ENCODE results near the gene TMEM63C. TPM values are rescaled to one million over a fixed set of nuclear protein-coding genes. Genes with fewer than 3 reads are reported as not detected.

TMEM63C gene
- total and polyA plus RNA-seq, 2 donors (not counting 3 experiments of a cell fraction or from before 2014, with no cell fraction given), result not detected

GRCh38 chr14:77303417-77304156 lies 122.0 kb downstream of the TMEM63C start:
- TF ChIP-seq GATA2 (IDR thresholded peaks at IDR 0.05; ENCODE audit: insufficient read depth, insufficient read length, low read depth, low read length) (peak; percentile 74), FOS (IDR thresholded peaks at IDR 0.05; ENCODE audit: borderline replicate concordance, insufficient read depth, low read length) (peak; percentile 99), POLR2AphosphoS5 (IDR thresholded peaks at IDR 0.05; ENCODE audit: insufficient read depth, low read depth, low read length) (peak; percentile 34), MYC (IDR thresholded peaks at IDR 0.05; ENCODE audit: low read depth, low read length) (no peak), JUN (IDR thresholded peaks at IDR 0.05; ENCODE audit: borderline replicate concordance, insufficient read depth, insufficient read length, low read depth) (peak; percentile 98)
- Histone ChIP-seq H3K9ac (replicated peaks; ENCODE audit: extremely low read depth, insufficient read depth, low read length) (peak overlapping the region; percentile 68), H3K9me1 (replicated peaks; ENCODE audit: control insufficient read depth, extremely low read depth, insufficient read depth, low read length) (no peaks in the 10 kb centered on the region), H3K27me3 (ENCODE audit: control insufficient read depth in 2 of 2, insufficient read depth in 2 of 2, low read length in 2 of 2) (no peaks in the 10 kb centered on the region), H3K4me3 (replicated peaks in 1 of 3; ENCODE audit: insufficient read depth in 1 of 3, low read depth in 1 of 3, low read length in 3 of 3) (no peak overlapping the region), H3K4me1 (ENCODE audit: control insufficient read depth, extremely low read depth, insufficient read depth, low read length) (peaks cover 29% of the 10 kb centered on the region), H3K9me3 (replicated peaks; ENCODE audit: control insufficient read depth, insufficient read depth, low read length) (no peaks in the 10 kb centered on the region), H3K79me2 (ENCODE audit: control insufficient read depth, insufficient read depth, low read length) (no peaks in the 10 kb centered on the region), H3K4me2 (ENCODE audit: insufficient read depth, low read length) (peak overlapping the region; percentile 52), H3K27ac (ENCODE audit: insufficient read depth, low read depth, low read length) (peak overlapping the region; percentile 96), H2AFZ (ENCODE audit: low read depth, low read length) (peak overlapping the region; percentile 47), H3K36me3 (ENCODE audit: control insufficient read depth in 2 of 2, extremely low read depth in 1 of 2, insufficient read depth in 2 of 2, low read length in 2 of 2) (peaks cover 0 to 4% of the 10 kb centered on the region in 2 experiments), H4K20me1 (replicated peaks; ENCODE audit: control insufficient read depth, extremely low read depth, insufficient read depth, low read length) (no peaks in the 10 kb centered on the region)
- POLR2A ChIA-PET, result interaction anchor here (1.1 to 2.0 kb wide), 3 partner anchors 12 to 154 kb away, joined by 4 to 7 read pairs (median 6); partner anchors contain the start of genes GSTZ1, POMT2 and VIPAS39
- DNase-seq (ENCODE audit: low read depth, low spot score), result peak; percentile 96
- FAIRE-seq, result peak; percentile 94
- dilution Hi-C loops (cut with MboI; ENCODE audit: extremely low pct_ligation_motif_present, low sequenced_read_pairs) (no loop called here), intact Hi-C loops (cut with micrococcal nuclease) (loop anchor here (1.0 kb wide), 3 partner anchors 17 to 154 kb away; partner anchors contain the start of genes POMT2 and VIPAS39)
- CTCF ChIA-PET, result interaction anchor here (0.6 to 12.7 kb wide), 5 partner anchors 11 to 593 kb away, joined by 3 to 515 read pairs (median 5); partner anchors contain the start of genes GSTZ1 and POMT2
- no TSS peak for BruUV-seq (replicated peaks)

- POLR2A ChIA-PET, result no interaction called here
Observed at GRCh38 chr14:77305696-77306095, 124.1 kb downstream of the TMEM63C start.

More at GRCh38 chr14:77305696-77306095, 124.1 kb downstream of the TMEM63C start:
- no peaks in the 10 kb centered on the region for H3K79me2 ChIP-seq (ENCODE audit: control insufficient read depth, insufficient read depth, low read length)
- no peak for FAIRE-seq
- no peak for DNase-seq (ENCODE audit: low read depth, low spot score)
- H3K27ac ChIP-seq (ENCODE audit: insufficient read depth, low read depth, low read length), result no peak overlapping the region
- H3K9me3 ChIP-seq (replicated peaks; ENCODE audit: control insufficient read depth, insufficient read depth, low read length), result no peaks in the 10 kb centered on the region
- no peak overlapping the region for H3K4me2 ChIP-seq (ENCODE audit: insufficient read depth, low read length)
- peaks cover 0 to 4% of the 10 kb centered on the region in 2 experiments for H3K36me3 ChIP-seq (ENCODE audit: control insufficient read depth in 2 of 2, extremely low read depth in 1 of 2, insufficient read depth in 2 of 2, low read length in 2 of 2)
- H2AFZ ChIP-seq (ENCODE audit: low read depth, low read length), result no peak overlapping the region
- CTCF ChIA-PET, result interaction anchor here (0.9 to 12.7 kb wide), 3 partner anchors 9 to 157 kb away, joined by 3 to 515 read pairs (median 15); partner anchors contain the start of genes GSTZ1 and POMT2
- no peak for TF ChIP-seq POLR2A (IDR thresholded peaks at IDR 0.05; ENCODE audit: low read depth, low read length)
- no peak for TF ChIP-seq JUN (IDR thresholded peaks at IDR 0.05; ENCODE audit: borderline replicate concordance, insufficient read depth, insufficient read length, low read depth)
- TF ChIP-seq CTCF (IDR thresholded peaks at IDR 0.05; ENCODE audit: extremely low read depth in 1 of 2, insufficient read depth in 1 of 2, low read depth in 1 of 2, low read length in 2 of 2), result no peak
- TF ChIP-seq POLR2AphosphoS5 (IDR thresholded peaks at IDR 0.05; ENCODE audit: insufficient read depth, low read depth, low read length), result no peak
- no TSS peak for BruUV-seq (replicated peaks)
- H3K9me1 ChIP-seq (replicated peaks; ENCODE audit: control insufficient read depth, extremely low read depth, insufficient read depth, low read length), result no peaks in the 10 kb centered on the region
- intact Hi-C loops (cut with micrococcal nuclease), result no loop called here
- H4K20me1 ChIP-seq (replicated peaks; ENCODE audit: control insufficient read depth, extremely low read depth, insufficient read depth, low read length), result no peaks in the 10 kb centered on the region
- dilution Hi-C loops (cut with MboI; ENCODE audit: extremely low pct_ligation_motif_present, low sequenced_read_pairs), result no loop called here
- no peaks in the 10 kb centered on the region for H3K27me3 ChIP-seq (ENCODE audit: control insufficient read depth in 2 of 2, insufficient read depth in 2 of 2, low read length in 2 of 2)
- H3K9ac ChIP-seq (replicated peaks; ENCODE audit: extremely low read depth, insufficient read depth, low read length), result no peak overlapping the region
- H3K4me3 ChIP-seq (replicated peaks in 1 of 3; ENCODE audit: insufficient read depth in 1 of 3, low read depth in 1 of 3, low read length in 3 of 3), result no peak overlapping the region
- H3K4me1 ChIP-seq (ENCODE audit: control insufficient read depth, extremely low read depth, insufficient read depth, low read length), result peaks cover 23% of the 10 kb centered on the region
